SJSA1 (cell line): Measurements from ENCODE around the gene IL13RA1. TPM values are rescaled to one million over a fixed set of nuclear protein-coding genes. Genes with fewer than 3 reads are reported as not detected.
A peak's percentile ranks its signal among the peaks of the same experiment; 100 is the strongest.
"Not testable (repeated sequence)": the region's sequence is repeated elsewhere in the genome, so short reads cannot be mapped to it uniquely, and the experiment has no call there.

Experiments used
- DNase-seq, 2 experiments: peaks; one replicate each; pipeline ENCODE4 v3.0.0-alpha.2; 2015 to 2020; ENCODE audit warnings: low spot score in 2 of 2, low read depth in 1 of 2
- H3K27ac ChIP-seq: fragments of 250-450 bp; sonication (Bioruptor Pico); 2 replicates; pipeline ENCODE4 v1.5.1; 2020; ENCODE audit warnings: mild to moderate bottlenecking, moderate library complexity
- H3K27me3 ChIP-seq: fragments of 250-450 bp; sonication (Bioruptor Pico); replicated peaks from 2 replicates; pipeline ENCODE4 v1.5.1; 2020; ENCODE audit warnings: mild to moderate bottlenecking, moderate library complexity
- H3K36me3 ChIP-seq: fragments of 250-450 bp; sonication (Bioruptor Pico); 2 replicates; pipeline ENCODE4 v1.5.1; 2020; ENCODE audit warnings: mild to moderate bottlenecking
- H3K4me1 ChIP-seq: fragments of 250-450 bp; sonication (Bioruptor Pico); replicated peaks from 2 replicates; pipeline ENCODE4 v1.6.1; 2021; ENCODE audit warnings: mild to moderate bottlenecking
- H3K4me3 ChIP-seq: fragments of 250-450 bp; sonication (Bioruptor Pico); 2 replicates; pipeline ENCODE4 v1.5.1; 2020; ENCODE audit warnings: mild to moderate bottlenecking
- H3K9me3 ChIP-seq: fragments of 250-450 bp; sonication (Bioruptor Pico); replicated peaks from 2 replicates; pipeline ENCODE4 v1.5.1; 2020; ENCODE audit warnings: mild to moderate bottlenecking
- total RNA-seq: library from RNA; depleted of rRNA; stranded (reverse); fragments of >200 nt; shearing (Covaris generic); gene quantifications from 2 replicates; pipeline ENCODE4 v1.2.3, GENCODE V29; 2014

IL13RA1 gene
- total RNA-seq, 1 experiment from 2014 or later: 52.3 TPM

DNA sequence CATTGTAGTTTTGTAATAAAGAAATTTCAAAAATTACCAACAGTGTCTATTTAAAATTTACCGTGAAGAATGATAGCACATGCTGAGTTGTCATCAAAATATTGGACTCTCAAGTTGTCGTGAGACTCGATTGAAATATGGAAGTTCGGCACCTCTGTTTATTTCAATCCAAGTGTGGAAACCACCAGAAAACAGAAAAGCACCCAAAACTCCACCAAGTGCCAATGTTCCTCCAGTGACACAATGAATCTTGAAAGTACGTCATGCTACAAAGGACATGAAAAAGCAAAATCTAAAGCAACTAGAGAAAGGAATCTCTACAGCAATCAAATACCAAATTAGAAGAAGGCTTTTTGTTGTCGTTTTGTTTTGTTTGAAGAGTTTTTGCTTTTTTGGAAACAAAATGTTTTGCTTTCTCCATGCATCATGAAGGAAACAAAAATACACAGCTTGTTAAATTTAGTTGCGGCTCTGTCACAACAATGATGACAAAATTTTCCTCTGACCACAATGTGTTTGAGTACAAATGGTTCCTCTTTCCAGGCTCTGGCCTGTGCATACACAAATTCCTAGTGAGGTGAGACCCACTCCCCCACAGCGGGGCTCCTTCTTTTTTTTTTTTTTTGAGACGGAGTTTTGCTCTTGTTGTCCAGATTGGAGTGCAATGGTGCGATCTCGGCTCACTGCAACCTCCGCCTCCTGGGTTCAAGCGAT lies 9.6 kb upstream of the IL13RA1 start:
- Histone ChIP-seq H3K4me1 (no peaks in the 10 kb centered on the region), H3K4me3 (no peak overlapping the region), H3K36me3 (no peaks in the 10 kb centered on the region), H3K9me3 (no peaks in the 10 kb centered on the region), H3K27me3 (no peaks in the 10 kb centered on the region), H3K27ac (no peak overlapping the region)
- DNase-seq: no peak

- no peaks in the 10 kb centered on the region for H3K4me1 ChIP-seq
- no peaks in the 10 kb centered on the region for H3K36me3 ChIP-seq
- no peaks in the 10 kb centered on the region for H3K27me3 ChIP-seq
- H3K27ac ChIP-seq: no peak overlapping the region
- H3K9me3 ChIP-seq: no peaks in the 10 kb centered on the region
- no peak overlapping the region for H3K4me3 ChIP-seq
- DNase-seq: no peak
Observed at GRCh38 chrX:118718737-118719136, 8.7 kb upstream of the IL13RA1 start.

GRCh38 chrX:118720058-118720707 lies 7.2 kb upstream of the IL13RA1 start:
- DNase-seq: no peak
- peaks cover 7% of the 10 kb centered on the region; the same call in 1 of the 2 replicates for H3K4me1 ChIP-seq
- H3K4me3 ChIP-seq: no peak overlapping the region
- H3K27me3 ChIP-seq: no peaks in the 10 kb centered on the region
- H3K36me3 ChIP-seq: no peaks in the 10 kb centered on the region
- no peaks in the 10 kb centered on the region for H3K9me3 ChIP-seq
- H3K27ac ChIP-seq: no peak overlapping the region

GRCh38 chrX:118723376-118723775 lies 4.0 kb upstream of the IL13RA1 start:
- Histone ChIP-seq H3K27me3 (no peaks in the 10 kb centered on the region), H3K9me3 (no peaks in the 10 kb centered on the region), H3K4me1 (peaks cover 22% of the 10 kb centered on the region), H3K27ac (no peak overlapping the region), H3K36me3 (peaks cover 4% of the 10 kb centered on the region; the same call in 1 of the 2 replicates), H3K4me3 (no peak overlapping the region)
- DNase-seq: no peak

DNA sequence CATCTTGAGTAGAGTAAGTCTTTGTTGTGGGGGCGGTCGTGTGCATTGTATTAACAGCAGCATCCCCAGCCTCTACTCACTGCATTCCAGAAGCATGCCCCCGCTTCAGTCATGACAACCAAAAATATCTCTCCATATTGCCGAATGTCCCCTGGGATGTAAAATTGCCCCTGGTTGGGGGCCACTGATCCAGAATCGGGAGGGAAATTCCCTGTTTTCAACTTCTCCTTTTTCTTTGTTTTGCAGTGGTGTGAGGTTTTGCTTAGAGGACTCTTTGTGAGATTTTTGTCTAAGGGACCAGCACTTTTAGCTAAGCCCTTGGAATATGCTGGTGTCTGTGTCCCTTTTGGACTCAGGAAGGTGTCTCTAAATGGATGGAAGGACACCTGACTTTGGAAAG lies 3.0 kb upstream of the IL13RA1 start:
- Histone ChIP-seq H3K36me3 (peaks cover 4% of the 10 kb centered on the region; the same call in 1 of the 2 replicates), H3K9me3 (no peaks in the 10 kb centered on the region), H3K4me3 (no peak overlapping the region), H3K27ac (no peak overlapping the region), H3K4me1 (peaks cover 22% of the 10 kb centered on the region), H3K27me3 (no peaks in the 10 kb centered on the region)
- no peak for DNase-seq

DNA sequence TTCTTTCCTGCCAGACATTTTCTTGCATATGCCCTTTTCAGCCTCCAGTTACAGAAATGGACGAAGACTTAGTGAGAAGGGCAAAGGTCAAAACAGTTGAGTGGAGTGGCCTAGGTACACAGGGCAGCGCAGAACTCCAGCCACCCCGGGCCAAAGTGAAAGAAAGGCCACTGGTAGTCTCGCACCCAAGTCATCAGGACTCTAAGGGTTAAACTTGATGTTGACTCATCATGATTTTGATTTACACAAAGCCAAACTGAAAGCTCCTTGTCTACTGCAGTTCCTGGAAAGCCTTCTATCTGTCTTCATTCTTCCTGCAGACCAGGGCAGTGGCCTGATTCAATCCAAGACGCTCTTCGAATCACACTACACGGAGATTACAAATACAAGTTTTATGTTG lies 2.6 kb upstream of the IL13RA1 start:
- peak in 1 of 2 experiments; percentile 31 for DNase-seq
- H3K9me3 ChIP-seq: no peaks in the 10 kb centered on the region
- peaks cover 4% of the 10 kb centered on the region; the same call in 1 of the 2 replicates for H3K36me3 ChIP-seq
- no peak overlapping the region for H3K4me3 ChIP-seq
- peak overlapping the region; percentile 40 for H3K27ac ChIP-seq
- peaks cover 22% of the 10 kb centered on the region for H3K4me1 ChIP-seq
- no peaks in the 10 kb centered on the region for H3K27me3 ChIP-seq

DNA sequence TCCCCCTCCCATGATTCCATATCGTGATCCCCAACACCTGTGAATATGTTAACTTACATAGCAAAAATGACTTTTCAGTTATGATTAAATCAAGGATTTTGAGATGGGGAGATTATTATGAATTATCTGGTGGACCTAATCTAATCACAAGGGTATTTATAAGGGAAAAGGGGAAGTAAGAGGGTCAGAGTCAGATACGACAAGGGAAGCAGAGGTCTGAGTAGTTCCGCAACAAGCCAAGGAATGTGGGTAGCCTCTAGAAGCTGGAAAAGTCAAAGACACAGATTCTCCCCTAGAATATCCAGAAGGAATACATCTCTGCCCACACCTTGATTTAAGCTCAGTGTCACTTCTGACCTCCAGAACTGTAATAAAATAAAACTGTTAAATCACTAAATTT lies 1.0 kb upstream of the IL13RA1 start:
- Histone ChIP-seq H3K9me3 (no peaks in the 10 kb centered on the region), H3K36me3 (peaks cover 4% of the 10 kb centered on the region; the same call in 1 of the 2 replicates), H3K4me3 (no peak overlapping the region), H3K27me3 (no peaks in the 10 kb centered on the region), H3K4me1 (peaks cover 22% of the 10 kb centered on the region), H3K27ac (no peak overlapping the region)
- DNase-seq: no peak

- Histone ChIP-seq H3K27ac (peak overlapping the region; percentile 70), H3K4me3 (peak overlapping the region; percentile 70), H3K36me3 (peaks cover 4% of the 10 kb centered on the region; the same call in 1 of the 2 replicates), H3K27me3 (no peaks in the 10 kb centered on the region), H3K4me1 (peaks cover 22% of the 10 kb centered on the region), H3K9me3 (no peaks in the 10 kb centered on the region)
- peak; percentile 49 to 53 for DNase-seq
Observed at GRCh38 chrX:118727686-118728339, 407 bp downstream of the IL13RA1 start.

GRCh38 chrX:118729042-118729652 lies 1.7 kb downstream of the IL13RA1 start:
- no peak overlapping the region for H3K4me3 ChIP-seq
- no peak for DNase-seq
- no peaks in the 10 kb centered on the region for H3K27me3 ChIP-seq
- no peak overlapping the region for H3K27ac ChIP-seq
- peaks cover 22% of the 10 kb centered on the region for H3K4me1 ChIP-seq
- H3K9me3 ChIP-seq: no peaks in the 10 kb centered on the region
- H3K36me3 ChIP-seq: peaks cover 4% of the 10 kb centered on the region; the same call in 1 of the 2 replicates

GRCh38 chrX:118730500-118731247 lies 3.3 kb downstream of the IL13RA1 start:
- peak in 1 of 2 experiments; percentile 14 for DNase-seq
- peaks cover 4% of the 10 kb centered on the region; the same call in 1 of the 2 replicates for H3K36me3 ChIP-seq
- no peaks in the 10 kb centered on the region for H3K27me3 ChIP-seq
- H3K4me3 ChIP-seq: no peak overlapping the region
- H3K4me1 ChIP-seq: peaks cover 12% of the 10 kb centered on the region
- no peak overlapping the region for H3K27ac ChIP-seq
- no peaks in the 10 kb centered on the region for H3K9me3 ChIP-seq

- not testable (repeated sequence) for H3K4me3 ChIP-seq, H3K36me3 ChIP-seq
Observed at GRCh38 chrX:118732551-118732950, 5.1 kb downstream of the IL13RA1 start.

GRCh38 chrX:118734909-118735308 lies 7.5 kb downstream of the IL13RA1 start:
- peaks cover 11% of the 10 kb centered on the region; the same call in 1 of the 2 replicates for H3K4me1 ChIP-seq
- H3K9me3 ChIP-seq: no peaks in the 10 kb centered on the region
- no peak for DNase-seq
- H3K27ac ChIP-seq: no peak overlapping the region
- no peaks in the 10 kb centered on the region for H3K36me3 ChIP-seq
- no peaks in the 10 kb centered on the region for H3K27me3 ChIP-seq
- H3K4me3 ChIP-seq: no peak overlapping the region

More at GRCh38 chrX:118732551-118732950, 5.1 kb downstream of the IL13RA1 start:
- H3K4me1 ChIP-seq: peaks cover 11% of the 10 kb centered on the region; the same call in 1 of the 2 replicates
- H3K9me3 ChIP-seq, H3K27ac ChIP-seq, DNase-seq, H3K27me3 ChIP-seq: not testable (repeated sequence)
